HepG2 (cell line): ENCODE measurements around the gene MCRIP2. TPM values are rescaled to one million over a fixed set of nuclear protein-coding genes. Genes with fewer than 3 reads are reported as not detected.

ENCODE experiments used
- ATAC-seq: fragments of 200-7000 bp; cut with Tn5 transposase; 3 replicates; pipeline ENCODE4 v1.9.1; 2020; ENCODE audit warnings: mild to moderate bottlenecking, moderate library complexity
- BruUV-seq: library from RNA; stranded (reverse); fragments of 400-500 nt; replicated peaks from 2 replicates; lab custom pipeline; 2021; lab: Mats Ljungman, UMichigan
- CTCF ChIA-PET: fragments of 300-600 bp; formaldehyde crosslinking; extraction: SDS; loops from one replicate; lab custom pipeline; 2021; ENCODE audit warnings: low total read pairs, inconsistent platforms, low intra/inter-chr PET ratio; lab: Yijun Ruan, JAX
- POLR2A ChIA-PET: fragments of 350-600 bp; sonication (Branson Sonifier 250); formaldehyde crosslinking; loops from one replicate; lab custom pipeline; 2020; ENCODE audit warnings: antibody characterized with exemption, inconsistent platforms; lab: Yijun Ruan, JAX
- DNase-seq: peaks from one replicate; pipeline ENCODE4 v3.0.0-alpha.2; 2015; ENCODE audit warnings: low spot score
- FAIRE-seq: peaks from 3 replicates; lab custom pipeline; 2011; peaks lifted over from hg19 to GRCh38; lab: Jason Lieb, UNC
- H2AFZ ChIP-seq: one replicate; pipeline ENCODE4 v1.6.1; 2011; ENCODE audit warnings: low read length, inconsistent platforms
- H3K27ac ChIP-seq: fragments of 300-600 bp; 3 replicates; pipeline ENCODE4 v1.8.0; 2011; ENCODE audit warnings: mixed run types, mild to moderate bottlenecking, mixed read lengths, low read length, inconsistent platforms; ENCODE audit not compliant: insufficient read depth; ENCODE audit errors: extremely low read length
- H3K27me3 ChIP-seq, 2 experiments: fragments of 200-600 bp in 1 of 2; 2 replicates in 1 of 2; 3 replicates in 1 of 2; pipeline versions ENCODE4 v1.6.0 to v1.8.0; 2011; ENCODE audit warnings: low read length in 2 of 2, mild to moderate bottlenecking in 2 of 2, moderate library complexity in 2 of 2, inconsistent platforms in 1 of 2; ENCODE audit not compliant: insufficient read depth in 2 of 2, control insufficient read depth in 1 of 2
- H3K36me3 ChIP-seq, 2 experiments: fragments of 200-600 bp in 1 of 2; replicated peaks in 1 of 2; 2 replicates in 1 of 2; 3 replicates in 1 of 2; pipeline versions ENCODE4 v1.5.1 to v1.8.0; 2011; ENCODE audit warnings: low read length in 2 of 2, inconsistent platforms in 1 of 2; ENCODE audit not compliant: insufficient read depth in 2 of 2, control insufficient read depth in 1 of 2
- H3K4me1 ChIP-seq: 2 replicates; pipeline ENCODE4 v1.5.1; 2012; ENCODE audit warnings: low read length, inconsistent platforms; ENCODE audit not compliant: insufficient read depth
- H3K4me2 ChIP-seq: 2 replicates; pipeline ENCODE4 v1.6.0; 2011; ENCODE audit warnings: low read depth, low read length, inconsistent platforms
- H3K4me3 ChIP-seq, 3 experiments: fragments of 200-600 bp in 1 of 3; sonication (generic), shearing (Covaris generic) in 1 of 3; replicated peaks in 1 of 3; 2 replicates each; pipeline ENCODE4 v1.5.1; 2011 to 2016; ENCODE audit warnings: low read length in 3 of 3, inconsistent platforms in 2 of 3, low read depth in 2 of 3, mild to moderate bottlenecking in 2 of 3, control low read depth in 1 of 3, mixed read lengths in 1 of 3; ENCODE audit not compliant: insufficient read depth in 1 of 3
- H3K79me2 ChIP-seq: one replicate; pipeline ENCODE4 v1.6.1; 2011; ENCODE audit warnings: low read length, inconsistent platforms; ENCODE audit not compliant: insufficient read depth
- H3K9ac ChIP-seq: 2 replicates; pipeline ENCODE4 v1.6.0; 2011; ENCODE audit warnings: mild to moderate bottlenecking, low read depth, low read length, inconsistent platforms; ENCODE audit not compliant: insufficient read depth
- H3K9me3 ChIP-seq: 2 replicates; pipeline ENCODE4 v1.5.1; 2012; ENCODE audit warnings: mild to moderate bottlenecking, low read length
- H4K20me1 ChIP-seq: 2 replicates; pipeline ENCODE4 v1.6.0; 2011; ENCODE audit warnings: inconsistent platforms, mild to moderate bottlenecking, low read length, moderate library complexity; ENCODE audit not compliant: insufficient read depth
- AGO1 ChIP-seq: fragments of 200-400 bp; formaldehyde crosslinking; IDR thresholded peaks from 2 replicates; pipeline ENCODE4 v1.6.1; 2017; ENCODE audit warnings: mild to moderate bottlenecking, low read depth, low read length, moderate library complexity; ENCODE audit not compliant: poor library complexity, severe bottlenecking
- AGO2 ChIP-seq: fragments of 200-400 bp; formaldehyde crosslinking; optimal IDR thresholded peaks from 2 replicates; pipeline ENCODE3; 2017; ENCODE audit warnings: mild to moderate bottlenecking, low read depth, low read length, moderate library complexity
- EZH2 ChIP-seq: conservative IDR thresholded peaks from 2 replicates; pipeline ENCODE4 v1.6.1; 2012; ENCODE audit warnings: mild to moderate bottlenecking, low read depth, low read length, moderate library complexity
- KDM1A ChIP-seq: IDR thresholded peaks from 2 replicates; pipeline ENCODE4 v1.6.1; 2016; ENCODE audit warnings: missing compliant biosample characterization
- POLR2A ChIP-seq, 2 experiments: IDR thresholded peaks; 2 replicates each; pipeline ENCODE4 v1.6.1; 2011; ENCODE audit warnings: low read depth in 2 of 2, low read length in 2 of 2, mild to moderate bottlenecking in 1 of 2, moderate library complexity in 1 of 2; ENCODE audit not compliant: insufficient read depth in 1 of 2
- ZNF510 ChIP-seq: sonication (generic); formaldehyde crosslinking; IDR thresholded peaks from 2 replicates; pipeline ENCODE4 v1.4.0; 2020; ENCODE audit warnings: low read depth, mild to moderate bottlenecking, missing genetic modification reagents
- ZNF775 ChIP-seq: sonication (generic); formaldehyde crosslinking; IDR thresholded peaks from 2 replicates; pipeline ENCODE4 v1.4.0; 2020; ENCODE audit warnings: missing genetic modification reagents, mild to moderate bottlenecking, moderate library complexity, borderline replicate concordance
- WGBS: methylation state at CpG from one replicate; pipeline ENCODE4 v1.1.6; 2017; ENCODE audit warnings: low lambda C conversion rate; 5-methylcytosine and 5-hydroxymethylcytosine counted together
- in situ Hi-C: cut with HindIII; loops from 2 replicates; pipeline ENCODE4 v1.10.0; 2017; ENCODE audit warnings: low pct_unique_long_range_greater_than_20kb; ENCODE audit not compliant: extremely low pct_ligation_motif_present
- intact Hi-C: fragments of 100-400 bp; cut with micrococcal nuclease; formaldehyde crosslinking; loops from one replicate; pipeline ENCODE4 v1.10.0; 2022; ENCODE audit not compliant: unreplicated experiment
- polyA plus RNA-seq, 8 experiments: library from polyadenylated mRNA; depleted of rRNA in 3 of 8; stranded (reverse) in 7 of 8; unstranded in 1 of 8; fragments of >200 nt; fragmentation: Illumina TruSeq in 4 of 8; extraction: Trizol in 4 of 8; gene quantifications; 2 replicates each; pipeline versions ENCODE4 v1.2.1 to v1.2.3, GENCODE V29; 2011 to 2016; ENCODE audit warnings: low read depth in 4 of 8, missing spikeins in 1 of 8, mixed read lengths in 1 of 8; ENCODE audit not compliant: insufficient read depth in 1 of 8
- total RNA-seq, 5 experiments: library from RNA; depleted of rRNA; stranded (reverse); fragments of >200 nt; fragmentation: Illumina TruSeq; extraction: Trizol; gene quantifications; 2 replicates each; pipeline ENCODE4 v1.2.3, GENCODE V29; 2016; ENCODE audit warnings: low read depth in 1 of 5
- TF ChIP-seq, protein P1 (sequence below): IDR thresholded peaks from 2 replicates; pipeline ENCODE4 v1.6.1; 2016

Gene MCRIP2
- total and polyA plus RNA-seq, 2 of the 13 experiments (the other 11 are each of a cell fraction or from before 2014, with no cell fraction given) = 39.6 to 76.7 TPM

GRCh38 chr16:686459-687260, 45.0 kb downstream of the MCRIP2 start (continued):
- no peak for TF ChIP-seq KDM1A (CRISPR knock-in tag)
- TF ChIP-seq, protein P1, sequence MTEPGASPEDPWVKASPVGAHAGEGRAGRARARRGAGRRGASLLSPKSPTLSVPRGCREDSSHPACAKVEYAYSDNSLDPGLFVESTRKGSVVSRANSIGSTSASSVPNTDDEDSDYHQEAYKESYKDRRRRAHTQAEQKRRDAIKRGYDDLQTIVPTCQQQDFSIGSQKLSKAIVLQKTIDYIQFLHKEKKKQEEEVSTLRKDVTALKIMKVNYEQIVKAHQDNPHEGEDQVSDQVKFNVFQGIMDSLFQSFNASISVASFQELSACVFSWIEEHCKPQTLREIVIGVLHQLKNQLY (CRISPR knock-in tag) = no peak
- TF ChIP-seq ZNF510 (CRISPR knock-in tag) = no peak
- 0 out of 4 replicates have a peak, but pooled peaks of 1 of the 2 experiments have one; percentile 13 for TF ChIP-seq POLR2A (IDR thresholded peaks at IDR 0.05; ENCODE audit: insufficient read depth in 1 of 2, low read depth in 2 of 2, low read length in 2 of 2)
- no peak for TF ChIP-seq EZH2
- TF ChIP-seq AGO2 = peak; percentile 82

DNA sequence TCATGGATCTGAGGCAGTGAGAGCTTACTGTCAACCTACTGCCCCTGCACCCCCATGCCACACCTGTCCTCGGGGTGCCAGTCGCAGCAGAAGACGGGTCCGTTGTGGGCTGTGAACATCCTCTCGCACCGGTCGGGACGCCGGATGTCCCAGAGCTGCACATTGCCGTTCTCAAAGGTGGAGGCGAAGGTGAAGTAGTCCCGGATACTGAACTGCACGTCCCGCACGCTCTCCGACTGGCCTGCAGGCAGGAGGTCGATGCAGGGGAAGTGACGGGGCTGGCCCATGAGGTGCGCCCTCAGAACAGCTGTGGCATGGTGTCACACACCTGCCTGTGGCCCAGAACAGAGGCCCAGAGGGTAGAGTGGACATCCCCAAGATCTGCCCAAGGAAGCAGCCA, 45.9 kb downstream of the MCRIP2 start:
- in situ Hi-C loops = no loop called here
- Histone ChIP-seq H2AFZ (no peak overlapping the region), H3K27ac (no peak overlapping the region), H3K4me3 (no peak overlapping the region), H3K9me3 (no peaks in the 10 kb centered on the region), H3K4me2 (no peak overlapping the region), H3K27me3 (peaks cover 0 to 3% of the 10 kb centered on the region in 2 experiments; a peak in 1 of 5 replicates), H3K4me1 (peaks cover 19% of the 10 kb centered on the region), H3K36me3 (peaks cover 8% of the 10 kb centered on the region in 2 experiments; a peak in 3 of 5 replicates), H3K79me2 (peaks cover 2% of the 10 kb centered on the region), H3K9ac (no peak overlapping the region), H4K20me1 (no peaks in the 10 kb centered on the region)
- BruUV-seq = no TSS peak
- 100% methylated on average over 10 of the region's 19 CpGs for WGBS
- FAIRE-seq = no peak
- no peak for DNase-seq
- no peak for ATAC-seq
- ChIA-PET POLR2A (no interaction called here), CTCF (no interaction called here)
- intact Hi-C loops = no loop called here
- TF ChIP-seq AGO2 (peak; percentile 44), AGO1 (peak; percentile 60), ZNF775 (CRISPR knock-in tag) (no peak)
